Smooth muscle cell (in vitro differentiated cells): ENCODE data around the gene SRSF5. TPM values are rescaled to one million over a fixed set of nuclear protein-coding genes. Genes with fewer than 3 reads are reported as not detected.

Experiments used
- DNase-seq: peaks from one replicate; lab custom pipeline; 2025; ENCODE audit not compliant: unreplicated experiment; lab: John Stamatoyannopoulos, UW
- H2AFZ ChIP-seq: fragments of 200-600 bp; sonication (generic); 2 replicates; pipeline ENCODE4 v1.6.0; 2016; ENCODE audit warnings: antibody characterized with exemption, low read depth, mild to moderate bottlenecking
- H3F3A ChIP-seq: fragments of 200-600 bp; sonication (generic); 2 replicates; pipeline ENCODE4 v1.6.0; 2017; ENCODE audit warnings: antibody characterized with exemption, low read depth
- H3K27ac ChIP-seq: fragments of 200-600 bp; sonication (generic); 2 replicates; pipeline ENCODE4 v1.5.1; 2016; ENCODE audit warnings: low read depth, mild to moderate bottlenecking
- H3K27me3 ChIP-seq: fragments of 200-600 bp; sonication (generic); 2 replicates; pipeline ENCODE4 v1.6.1; 2016; ENCODE audit warnings: low read depth, mild to moderate bottlenecking
- H3K36me3 ChIP-seq: fragments of 200-600 bp; sonication (generic); 2 replicates; pipeline ENCODE4 v1.5.1; 2016; ENCODE audit warnings: low read depth
- H3K4me1 ChIP-seq: fragments of 200-600 bp; sonication (generic); 2 replicates; pipeline ENCODE4 v1.5.1; 2016; ENCODE audit warnings: low read depth
- H3K4me2 ChIP-seq: fragments of 200-600 bp; sonication (generic); 2 replicates; pipeline ENCODE4 v1.6.0; 2016; ENCODE audit warnings: mild to moderate bottlenecking
- H3K4me3 ChIP-seq: fragments of 200-600 bp; sonication (generic); 2 replicates; pipeline ENCODE4 v1.5.1; 2016; ENCODE audit warnings: mild to moderate bottlenecking
- H3K79me2 ChIP-seq: fragments of 200-600 bp; sonication (generic); 2 replicates; pipeline ENCODE4 v1.6.0; 2016; ENCODE audit warnings: low read depth, mild to moderate bottlenecking
- H3K9ac ChIP-seq: fragments of 200-600 bp; sonication (generic); 2 replicates; pipeline ENCODE4 v1.6.0; 2016; ENCODE audit warnings: low read depth
- H3K9me3 ChIP-seq: fragments of 200-600 bp; sonication (generic); replicated peaks from 2 replicates; pipeline ENCODE4 v1.5.1; 2016; ENCODE audit warnings: low read depth
- H4K20me1 ChIP-seq: fragments of 200-600 bp; sonication (generic); 2 replicates; pipeline ENCODE4 v1.6.0; 2016; ENCODE audit warnings: low read depth
- CTCF ChIP-seq: fragments of 200-600 bp; sonication (generic); IDR thresholded peaks from 2 replicates; pipeline ENCODE4 v1.5.1; 2017; ENCODE audit warnings: borderline replicate concordance, mild to moderate bottlenecking, antibody characterized with exemption; ENCODE audit not compliant: insufficient read depth, poor library complexity, severe bottlenecking
- WGBS: methylation state at CpG from one replicate; pipeline ENCODE4 v1.1.7; 2016; ENCODE audit warnings: low lambda C conversion rate; 5-methylcytosine and 5-hydroxymethylcytosine counted together
- polyA plus RNA-seq: library from polyadenylated mRNA; unstranded; fragments of >200 nt; fragmentation: Nextera tagmentation; extraction: Ambion mirVana; gene quantifications from 2 replicates; pipeline ENCODE4 v1.2.1, GENCODE V29; 2016
- total RNA-seq: library from RNA; depleted of rRNA; stranded (reverse); fragments of >200 nt; gene quantifications from 2 replicates; pipeline ENCODE4 v1.2.3, GENCODE V29; 2014

Gene SRSF5
- total and polyA plus RNA-seq, 2 experiments from 2014 or later: 197 to 201 TPM

GRCh38 chr14:69775012-69775411 is 8.1 kb downstream of the SRSF5 start:
- H2AFZ ChIP-seq: no peak overlapping the region
- no peak overlapping the region for H3K9ac ChIP-seq
- H3K79me2 ChIP-seq: peaks cover 14% of the 10 kb centered on the region
- H3K4me1 ChIP-seq: no peaks in the 10 kb centered on the region
- H3F3A ChIP-seq: peaks cover 52% of the 10 kb centered on the region
- H3K27ac ChIP-seq: no peak overlapping the region
- H3K9me3 ChIP-seq: no peaks in the 10 kb centered on the region
- no peak for TF ChIP-seq CTCF
- H4K20me1 ChIP-seq: peaks cover 86% of the 10 kb centered on the region
- no peak overlapping the region for H3K4me2 ChIP-seq
- no peaks in the 10 kb centered on the region for H3K27me3 ChIP-seq
- peaks cover 34% of the 10 kb centered on the region for H3K36me3 ChIP-seq
- no peak for DNase-seq
- 95% methylated on average over 3 of the region's 3 CpGs for WGBS
- H3K4me3 ChIP-seq: no peak overlapping the region

- 83% methylated on average over 4 of the region's 4 CpGs for WGBS
- Histone ChIP-seq H3K27me3 (no peaks in the 10 kb centered on the region), H3K9me3 (no peaks in the 10 kb centered on the region), H3K79me2 (no peaks in the 10 kb centered on the region), H3K36me3 (peaks cover 14% of the 10 kb centered on the region), H3K4me2 (no peak overlapping the region), H3K27ac (peak overlapping the region; percentile 13), H3K4me1 (no peaks in the 10 kb centered on the region), H3F3A (peaks cover 33% of the 10 kb centered on the region), H4K20me1 (peaks cover 66% of the 10 kb centered on the region), H2AFZ (no peak overlapping the region), H3K4me3 (no peak overlapping the region), H3K9ac (no peak overlapping the region)
- no peak for DNase-seq
- TF ChIP-seq CTCF: no peak
These were observed 10.0 kb downstream of the SRSF5 start for GRCh38 chr14:69776875-69777453.

- H4K20me1 ChIP-seq: peaks cover 45% of the 10 kb centered on the region
- no peak for DNase-seq
- H3K9me3 ChIP-seq: no peaks in the 10 kb centered on the region
- H3K27ac ChIP-seq: no peak overlapping the region
- H3K27me3 ChIP-seq: no peaks in the 10 kb centered on the region
- no peak overlapping the region for H3K4me3 ChIP-seq
- TF ChIP-seq CTCF: no peak
- H3K4me2 ChIP-seq: no peak overlapping the region
- H3K9ac ChIP-seq: no peak overlapping the region
- 98% methylated on average over 2 of the region's 2 CpGs for WGBS
- H3K4me1 ChIP-seq: no peaks in the 10 kb centered on the region
- peaks cover 25% of the 10 kb centered on the region for H3F3A ChIP-seq
- no peak overlapping the region for H2AFZ ChIP-seq
- peaks cover 6% of the 10 kb centered on the region for H3K36me3 ChIP-seq
- H3K79me2 ChIP-seq: no peaks in the 10 kb centered on the region
These were observed 12.1 kb downstream of the SRSF5 start for GRCh38 chr14:69779088-69779487.

GRCh38 chr14:69780092-69780491 is 13.2 kb downstream of the SRSF5 start:
- Histone ChIP-seq H3K79me2 (no peaks in the 10 kb centered on the region), H3K4me3 (no peak overlapping the region), H3K27ac (no peak overlapping the region), H3K36me3 (peaks cover 6% of the 10 kb centered on the region), H3K9me3 (no peaks in the 10 kb centered on the region), H2AFZ (no peak overlapping the region), H3F3A (peaks cover 19% of the 10 kb centered on the region), H3K4me1 (no peaks in the 10 kb centered on the region), H3K9ac (no peak overlapping the region), H3K27me3 (no peaks in the 10 kb centered on the region), H3K4me2 (no peak overlapping the region), H4K20me1 (peaks cover 35% of the 10 kb centered on the region)
- WGBS: 97% methylated on average over 1 of the region's 1 CpG
- DNase-seq: no peak
- TF ChIP-seq CTCF: no peak
